ENCODE measurements around the gene CMTM4.
"Not testable (repeated sequence)": the region's sequence is repeated elsewhere in the genome, so short reads cannot be mapped to it uniquely, and the experiment has no call there.

The CMTM4 gene

DNA sequence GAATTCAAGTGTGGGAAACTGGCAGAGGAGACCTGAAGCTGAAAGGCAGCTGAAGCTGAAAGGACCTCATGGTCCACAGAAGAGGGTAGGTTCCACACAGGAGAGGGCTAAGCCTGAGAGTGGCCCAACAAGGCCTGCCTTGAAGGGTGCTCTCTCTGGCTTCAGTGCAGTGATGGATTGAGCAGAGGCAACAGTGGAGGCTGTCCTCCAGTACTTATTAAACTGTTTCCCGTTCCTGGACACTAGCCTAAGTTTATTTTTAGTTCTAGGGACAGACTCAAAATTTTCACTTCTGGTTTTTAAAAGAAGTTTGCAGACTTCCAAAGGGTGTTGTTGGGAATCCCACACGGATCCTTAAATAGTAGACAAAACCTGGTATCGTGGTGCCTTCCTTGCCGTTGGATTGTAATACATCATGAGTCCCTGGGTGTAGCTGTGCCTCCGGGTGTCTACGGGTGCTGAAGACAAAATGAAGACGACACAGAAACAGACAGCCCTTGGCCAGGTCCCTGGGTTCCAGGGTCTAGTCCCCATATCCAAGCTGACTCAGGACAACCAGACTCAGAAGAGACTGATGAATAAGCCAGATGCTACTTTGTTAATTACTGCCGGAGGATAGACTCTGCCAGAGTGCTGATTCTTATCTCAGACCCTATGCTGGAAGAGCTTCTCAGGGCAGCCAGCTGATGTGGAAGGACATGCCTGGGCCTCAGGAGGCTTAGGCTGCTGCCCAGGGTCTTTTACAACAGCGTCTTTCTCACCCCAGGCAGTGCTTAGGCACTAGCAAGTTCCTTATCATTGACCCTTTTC is 7.1 kb upstream of the CMTM4 start:
- no peak for DNase-seq

DNA sequence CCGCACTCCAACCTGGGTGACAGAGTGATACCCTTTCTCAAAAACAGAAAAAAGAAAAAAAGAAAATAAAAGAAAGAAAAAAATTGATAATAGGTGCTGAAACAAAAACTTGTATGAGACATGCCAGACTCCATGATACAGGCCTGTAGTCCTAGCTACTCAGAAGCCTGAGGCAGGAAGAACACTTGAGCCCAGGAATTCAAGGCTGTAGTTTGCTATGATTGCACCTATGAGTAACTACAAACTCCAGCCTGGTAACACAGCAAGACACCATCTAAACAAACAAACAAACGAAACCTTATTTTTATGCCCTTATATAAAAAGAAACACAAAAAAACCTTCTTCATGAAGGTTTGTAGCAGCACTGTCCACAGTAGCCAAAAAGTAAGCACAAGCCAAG is 5.0 kb upstream of the CMTM4 start:
- no peak for DNase-seq

DNA sequence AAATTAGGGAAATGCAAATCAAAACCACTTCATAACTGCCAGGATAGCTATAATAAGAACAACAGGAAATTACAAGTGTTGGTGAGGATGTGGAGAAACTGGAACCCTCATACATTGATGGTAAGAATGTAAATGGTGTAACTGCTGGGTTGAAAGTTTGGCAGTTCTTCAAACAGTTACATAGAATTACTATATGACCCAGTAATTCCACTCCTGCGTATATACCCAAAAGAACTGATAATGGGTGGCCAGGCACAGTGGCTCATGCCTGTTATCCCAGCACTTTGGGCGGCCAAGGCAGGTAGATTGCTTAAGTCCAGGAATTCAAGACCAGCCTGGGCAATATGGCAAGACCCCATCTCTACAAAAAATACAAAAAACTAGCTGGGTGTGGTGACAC is 4.5 kb upstream of the CMTM4 start:
- peak; percentile 65 for DNase-seq

DNA sequence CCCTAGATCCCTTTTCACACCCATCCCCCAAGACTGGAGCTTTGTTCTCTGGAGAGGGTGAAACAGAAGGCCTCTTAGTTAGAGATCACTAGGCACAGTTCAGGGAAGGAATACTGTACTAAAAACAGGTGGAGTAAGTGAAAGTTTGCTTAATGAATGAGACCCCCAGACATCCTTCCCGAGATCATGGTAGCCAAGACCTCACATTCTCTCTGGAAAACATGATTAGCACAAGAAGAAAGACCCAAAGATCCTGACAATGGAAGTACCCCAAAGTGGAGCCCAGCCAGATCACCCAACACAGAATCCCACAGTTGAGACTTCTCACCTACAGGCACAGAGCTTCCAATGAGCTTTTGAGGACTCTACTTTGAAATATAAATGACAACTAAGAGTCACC is 3.4 kb upstream of the CMTM4 start:
- no peak for DNase-seq

DNA sequence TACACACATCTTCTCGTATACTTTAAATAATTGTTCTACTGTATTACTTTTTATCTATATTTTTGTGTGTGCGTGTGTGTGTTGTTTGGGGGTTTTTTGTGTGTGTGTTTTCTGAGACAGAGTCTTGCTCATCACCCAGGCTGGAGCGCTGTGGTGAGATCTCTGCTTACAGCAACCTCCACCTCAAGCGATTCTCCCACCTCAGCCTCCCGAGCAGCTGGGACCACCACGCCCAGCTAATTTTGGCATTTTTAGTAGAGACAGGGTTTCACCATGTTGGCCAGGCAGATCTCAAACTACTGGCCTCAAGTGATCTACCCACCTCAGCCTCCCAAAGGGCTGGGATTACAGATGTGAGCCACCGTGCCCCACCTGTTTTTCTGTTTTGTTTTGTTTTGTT is 1.5 kb upstream of the CMTM4 start:
- DNase-seq, result no peak

DNA sequence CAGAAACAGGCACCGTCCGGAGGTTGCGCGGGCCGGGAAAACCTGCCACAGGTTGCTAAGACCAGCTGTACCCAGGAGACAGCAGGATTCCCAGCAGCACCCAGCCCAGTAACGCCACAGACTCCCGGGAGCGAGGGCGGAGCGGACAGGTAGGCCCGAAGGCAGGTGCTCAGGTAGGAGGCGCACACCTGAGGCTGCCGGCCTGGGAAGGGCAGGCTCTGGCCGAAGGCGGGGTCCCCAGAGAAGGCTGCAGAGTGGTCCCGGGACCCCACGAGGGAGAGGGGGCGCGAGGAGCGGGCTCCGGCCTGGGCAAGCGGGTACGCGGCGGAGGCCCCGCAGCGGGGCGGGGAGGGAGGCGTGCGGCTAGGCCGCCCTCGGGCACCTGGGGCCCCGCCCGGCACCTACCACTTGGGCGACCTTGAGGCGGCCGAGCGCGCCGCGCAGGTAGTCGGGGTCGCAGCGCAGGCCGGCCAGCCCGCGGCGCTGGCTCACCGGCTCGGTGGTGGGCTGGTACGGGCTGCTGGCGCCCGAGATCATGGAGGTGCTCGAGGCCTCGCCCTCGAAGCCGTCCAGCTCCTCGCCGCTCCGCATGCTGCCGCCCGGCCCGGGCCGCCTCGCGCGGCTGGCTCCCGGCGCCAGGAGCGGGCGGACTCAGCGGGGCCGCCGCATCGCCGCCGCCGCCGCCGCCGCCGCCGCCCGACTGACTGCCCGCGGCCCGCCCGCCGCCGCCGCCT is 441 bp downstream of the CMTM4 start:
- DNase-seq, result no peak

DNA sequence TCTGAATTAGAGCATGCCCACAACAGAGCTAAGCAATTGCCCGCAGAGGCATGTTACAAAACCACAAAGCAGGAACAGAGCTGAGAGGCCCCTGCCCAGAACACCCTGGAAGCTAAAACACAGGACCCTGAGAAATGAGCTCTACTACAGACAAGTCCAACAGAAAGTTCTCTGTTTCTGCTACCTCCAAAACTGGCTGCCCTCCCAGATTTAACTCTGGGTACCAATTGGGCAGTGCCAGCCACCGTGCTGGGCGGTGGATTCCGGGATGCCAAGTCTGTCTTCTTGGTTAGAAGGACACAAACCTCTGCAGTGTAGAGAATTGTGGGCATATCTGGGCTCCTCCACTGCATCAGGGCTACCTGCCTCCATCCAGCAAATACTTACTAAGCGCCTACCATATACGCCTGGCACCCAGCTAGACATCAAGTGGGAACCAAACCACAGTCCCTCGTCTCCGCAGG is 1.0 kb downstream of the CMTM4 start:
- peak; percentile 19 for DNase-seq

DNA sequence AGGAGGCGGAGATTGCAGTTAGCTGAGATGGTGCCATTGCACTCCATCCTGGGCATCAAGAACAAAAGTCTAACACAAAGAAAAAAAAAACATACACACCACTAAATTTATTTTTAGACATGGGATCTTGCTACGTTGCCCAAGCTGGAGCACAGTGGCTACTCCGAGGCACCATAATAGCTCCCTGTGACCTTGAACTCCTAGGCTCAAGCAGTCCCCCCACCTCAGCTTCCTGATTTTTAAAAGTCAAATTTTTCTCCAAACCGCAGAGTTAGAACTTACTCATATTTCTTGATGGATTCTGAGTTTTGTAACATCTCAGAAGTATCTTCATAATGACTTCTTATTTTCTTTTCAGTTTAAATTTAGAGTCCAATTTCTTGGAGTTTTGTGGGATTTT is 3.4 kb downstream of the CMTM4 start:
- DNase-seq, result no peak

DNA sequence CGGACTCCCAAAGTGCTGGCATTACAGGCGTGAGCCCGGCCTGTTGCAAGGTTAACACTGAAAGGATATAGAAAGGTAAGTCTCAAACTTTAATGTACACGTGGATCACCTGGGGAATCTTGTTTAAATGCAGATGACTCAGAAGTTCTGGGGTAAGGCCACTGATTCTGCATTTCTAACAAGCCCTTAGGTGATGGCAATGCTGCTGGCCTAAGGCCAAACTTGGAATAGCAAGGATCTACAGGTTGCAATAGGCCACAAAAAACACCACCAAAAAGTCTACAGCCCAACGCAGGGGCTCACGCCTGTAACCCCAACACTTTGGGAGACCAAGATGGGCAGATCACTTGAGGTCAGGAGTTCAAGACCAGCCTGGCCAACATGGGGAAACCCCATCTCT is 4.2 kb downstream of the CMTM4 start:
- DNase-seq, result no peak

DNA sequence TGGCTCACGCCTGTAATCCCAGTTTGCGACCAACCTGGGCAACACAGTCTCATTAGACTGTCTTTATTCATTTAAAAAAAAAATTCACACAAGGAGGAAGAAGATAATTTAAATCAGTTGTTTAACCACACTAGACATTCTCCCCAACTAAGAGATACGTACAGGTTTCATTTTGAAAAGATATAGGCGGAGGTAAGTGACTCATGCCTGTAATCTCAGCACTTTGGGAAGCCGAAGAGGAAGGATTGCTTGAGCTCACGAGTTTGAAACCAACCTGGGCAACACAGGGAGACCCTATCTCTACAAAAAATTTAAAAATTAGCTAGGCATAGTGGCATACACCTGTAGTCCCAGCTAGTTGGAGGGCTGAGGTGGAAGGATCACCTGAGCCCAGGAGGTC is 5.3 kb downstream of the CMTM4 start:
- DNase-seq, result no peak

DNA sequence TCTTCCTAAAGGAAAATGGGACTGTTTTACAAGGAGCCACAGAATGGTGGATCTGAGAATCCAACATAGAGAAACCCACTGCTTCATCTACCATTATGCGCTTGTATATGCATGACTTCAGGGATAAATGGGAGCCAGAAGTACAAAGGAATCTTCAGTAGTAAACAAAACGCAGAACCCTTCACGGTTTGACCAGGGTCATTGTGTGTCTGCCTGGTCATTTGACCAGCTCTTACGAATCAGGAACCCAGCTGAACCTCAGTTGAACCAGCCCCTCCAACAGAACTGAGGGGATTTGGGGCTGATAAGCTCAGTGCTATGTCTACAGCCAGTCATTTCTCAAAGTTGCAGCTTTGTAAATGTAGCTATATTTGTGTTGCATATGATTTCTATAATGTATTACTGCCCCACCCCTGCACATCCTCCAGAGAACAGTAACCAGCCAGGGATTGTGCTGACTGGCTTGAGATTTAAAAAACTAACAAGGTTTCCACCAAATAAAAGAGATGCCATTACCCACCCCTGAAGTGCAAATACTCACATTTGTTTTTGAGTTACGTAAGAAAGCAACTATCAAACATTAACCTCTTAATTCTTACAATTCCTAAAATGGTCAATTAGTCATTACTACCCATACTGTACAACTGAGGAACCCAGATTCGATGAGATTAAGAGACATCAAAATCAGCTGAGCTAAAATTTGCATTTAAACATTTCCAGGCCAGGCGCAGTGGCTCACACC is 6.3 kb downstream of the CMTM4 start:
- no peak for DNase-seq

DNA sequence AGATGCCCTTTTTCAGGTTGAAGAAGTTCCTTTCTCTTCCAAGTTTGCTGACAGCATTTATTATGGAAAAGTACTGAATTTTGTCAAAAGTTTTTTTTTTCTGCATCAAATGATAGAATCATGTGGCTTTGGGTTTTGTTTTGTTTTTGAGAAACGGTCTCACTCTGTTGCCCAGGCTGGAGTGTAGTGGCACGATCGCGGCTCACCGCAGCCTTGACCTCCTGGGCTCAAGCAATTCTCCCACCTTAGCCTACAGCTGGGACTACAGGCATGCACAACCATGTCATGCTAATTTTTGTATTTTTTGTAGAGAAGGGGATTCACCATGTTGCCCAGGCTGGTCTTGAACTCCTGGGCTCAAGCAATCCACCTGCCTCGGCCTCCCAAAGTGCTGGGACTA is 7.3 kb downstream of the CMTM4 start:
- no peak for DNase-seq

DNA sequence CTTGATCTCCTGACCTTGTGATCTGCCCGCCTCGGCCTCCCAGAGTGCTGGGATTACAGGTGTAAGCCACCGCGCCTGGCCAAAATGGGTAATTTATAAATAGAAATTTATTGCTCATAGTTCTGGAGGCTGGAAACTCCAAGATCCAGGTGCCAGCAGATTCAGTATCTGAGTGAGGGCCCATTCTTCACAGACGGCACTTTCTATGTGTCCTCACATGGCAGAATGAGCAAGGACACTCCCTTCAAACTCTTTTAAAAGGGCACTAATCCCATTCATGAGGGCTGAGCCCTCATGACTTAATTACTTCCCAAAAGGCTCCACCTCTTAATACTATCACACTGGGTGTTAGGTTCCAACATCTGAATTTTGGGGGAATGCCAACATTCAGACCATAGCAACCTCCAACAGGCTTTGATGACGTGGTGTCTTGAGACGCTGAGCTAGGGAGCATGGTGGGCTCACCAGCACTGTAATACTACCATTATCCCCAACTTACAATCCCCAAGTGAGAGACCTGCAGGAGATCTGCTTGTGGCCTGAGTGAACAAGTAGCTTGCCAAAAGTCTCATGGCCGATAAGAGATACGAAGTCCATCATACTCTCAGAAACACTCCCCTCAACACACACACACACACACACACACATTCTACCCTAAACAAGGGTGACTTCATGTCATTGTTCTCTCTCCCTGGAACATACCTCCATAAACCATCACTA is 8.5 kb downstream of the CMTM4 start:
- DNase-seq, result no peak

DNA sequence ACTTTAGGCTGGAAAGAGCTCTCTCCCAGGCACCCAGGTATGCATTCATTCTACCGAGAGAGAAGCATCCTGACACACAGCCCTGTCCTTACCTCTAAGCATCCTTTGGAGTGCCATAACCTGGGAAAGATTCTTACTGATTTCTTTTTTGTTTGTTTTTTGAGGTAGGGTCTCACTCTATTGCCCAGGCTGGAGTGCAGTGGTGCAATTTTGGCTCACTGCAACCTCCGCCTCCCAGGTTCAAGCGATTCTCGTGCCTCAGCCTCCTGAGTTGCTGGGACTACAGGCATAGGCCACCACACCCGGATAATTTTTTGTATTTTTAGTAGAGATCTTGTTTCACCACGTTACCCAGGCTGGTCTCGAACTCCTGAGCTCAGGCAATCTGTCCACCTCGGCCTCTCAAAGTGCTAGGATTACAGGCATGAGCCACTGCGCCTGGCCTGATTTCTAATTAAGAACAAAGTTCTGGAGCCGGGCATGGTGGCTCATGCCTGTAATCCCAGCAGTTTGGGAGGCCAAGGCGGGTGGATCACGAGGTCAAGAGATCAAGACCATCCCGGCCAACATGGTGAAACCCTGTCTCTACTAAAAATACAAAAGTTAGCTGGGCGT is 10.9 kb downstream of the CMTM4 start:
- DNase-seq, result not testable (repeated sequence)

DNA sequence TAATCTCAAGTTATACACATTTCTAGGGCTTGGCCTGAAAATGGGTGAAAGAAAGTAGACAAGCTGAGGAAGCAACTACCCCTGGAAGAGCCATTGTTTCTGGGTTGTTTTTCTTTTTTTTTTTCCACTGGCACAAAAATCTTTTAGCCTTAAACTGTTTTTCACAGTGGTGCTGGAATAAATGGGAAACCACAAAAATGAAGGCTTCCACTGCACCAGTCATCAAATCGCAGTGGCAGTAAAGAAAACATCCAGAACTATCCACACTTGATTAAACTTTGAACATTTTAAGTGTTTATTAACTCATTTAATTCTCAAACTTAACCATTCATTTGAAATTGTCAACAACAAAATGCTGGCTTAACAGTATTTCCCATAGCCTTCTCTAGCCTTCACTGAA is 14.3 kb downstream of the CMTM4 start:
- DNase-seq, result no peak

DNA sequence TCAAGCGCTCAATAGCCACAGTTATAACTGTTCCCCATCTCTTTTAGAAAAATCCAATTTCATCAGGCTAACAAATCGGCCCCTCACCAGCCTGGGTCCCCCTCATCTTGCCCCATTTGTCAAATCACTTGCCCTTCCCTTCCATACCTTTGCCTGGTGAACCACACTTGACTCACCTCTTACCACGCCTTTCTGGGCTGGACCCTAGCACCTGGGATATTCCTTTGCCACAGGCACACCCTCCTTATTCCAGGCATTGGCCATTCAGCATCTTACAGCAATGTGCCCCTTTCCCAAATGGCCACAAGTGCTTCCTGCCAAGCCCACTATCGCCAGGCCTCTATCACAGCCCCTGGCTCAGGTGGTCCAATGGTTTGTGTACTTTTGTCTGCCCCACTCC is 14.9 kb downstream of the CMTM4 start:
- no peak for DNase-seq

DNA sequence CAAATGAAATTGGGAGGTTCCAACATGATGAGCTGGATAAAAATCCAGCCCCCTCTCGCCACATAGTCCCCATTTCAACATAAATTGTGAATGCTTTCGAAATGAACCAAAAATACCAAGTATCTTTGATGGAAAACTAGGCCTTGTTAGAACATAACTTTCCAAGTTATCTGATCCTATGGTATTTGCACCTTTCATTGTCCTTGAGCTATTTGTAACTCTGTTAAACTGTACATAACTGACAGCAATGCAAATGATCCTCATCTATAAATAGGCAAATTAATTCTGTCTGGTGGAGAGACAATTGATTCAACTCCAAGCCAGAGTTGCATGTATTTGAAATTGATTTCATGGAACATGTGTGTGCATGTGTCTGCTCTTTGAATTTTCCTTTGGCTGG is 18.2 kb downstream of the CMTM4 start:
- no peak for DNase-seq

DNA sequence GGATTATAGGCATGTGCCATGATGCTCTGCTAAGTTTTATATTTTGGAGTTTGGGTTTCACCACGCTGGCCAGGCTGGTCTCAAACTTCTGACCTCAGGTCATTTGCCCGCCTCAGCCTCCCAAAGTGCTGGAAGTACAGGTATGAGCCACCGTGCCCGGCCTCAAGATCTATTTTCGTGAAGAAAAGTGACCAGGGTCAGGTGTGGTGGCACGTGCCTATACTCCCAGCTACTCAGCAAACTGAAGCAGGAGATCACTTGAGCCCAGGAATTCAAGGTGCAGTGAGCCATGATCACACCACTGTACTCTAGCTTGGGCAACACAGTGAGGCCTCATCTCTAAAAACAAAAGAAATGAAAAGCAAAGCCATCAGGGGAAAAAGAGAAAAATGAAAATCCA is 18.7 kb downstream of the CMTM4 start:
- DNase-seq, result no peak

DNA sequence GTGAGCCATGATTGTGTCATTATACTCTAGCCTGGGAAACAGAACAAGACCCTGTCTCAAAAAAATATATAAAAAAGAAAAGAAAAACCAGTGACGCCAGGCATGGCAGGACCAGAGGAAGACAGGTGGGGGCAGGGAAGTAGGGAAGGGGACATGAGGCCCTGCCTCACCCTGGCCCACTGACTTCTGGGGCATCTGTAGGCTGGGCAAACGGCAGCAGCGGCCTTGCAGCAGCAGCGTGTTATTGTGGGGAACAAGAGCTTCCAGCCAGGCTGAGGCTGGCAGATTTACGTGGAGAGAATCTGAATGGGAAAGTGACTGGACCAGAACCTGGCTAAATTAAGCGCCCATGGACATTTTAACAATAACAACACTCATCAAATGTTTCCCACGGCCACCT is 19.4 kb downstream of the CMTM4 start:
- DNase-seq, result no peak

DNA sequence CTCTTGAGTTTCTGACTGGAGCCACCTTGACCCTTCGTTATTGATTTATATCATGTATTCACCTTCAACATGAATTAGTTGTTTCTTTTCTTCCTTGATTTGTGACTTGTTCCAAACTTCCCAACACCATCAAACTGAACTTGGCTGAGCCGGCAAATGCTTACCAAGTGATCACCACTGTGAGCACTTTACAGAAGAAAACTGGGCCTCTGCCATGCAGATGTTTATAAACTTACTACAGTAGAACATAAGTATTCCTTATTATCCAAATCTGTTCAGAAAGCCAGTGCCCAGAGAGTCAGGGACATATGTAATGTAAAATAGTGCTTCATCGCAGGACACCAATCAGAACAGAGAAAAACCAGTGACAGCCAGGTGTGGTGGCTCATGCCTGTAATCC is 19.9 kb downstream of the CMTM4 start:
- no peak for DNase-seq

DNA sequence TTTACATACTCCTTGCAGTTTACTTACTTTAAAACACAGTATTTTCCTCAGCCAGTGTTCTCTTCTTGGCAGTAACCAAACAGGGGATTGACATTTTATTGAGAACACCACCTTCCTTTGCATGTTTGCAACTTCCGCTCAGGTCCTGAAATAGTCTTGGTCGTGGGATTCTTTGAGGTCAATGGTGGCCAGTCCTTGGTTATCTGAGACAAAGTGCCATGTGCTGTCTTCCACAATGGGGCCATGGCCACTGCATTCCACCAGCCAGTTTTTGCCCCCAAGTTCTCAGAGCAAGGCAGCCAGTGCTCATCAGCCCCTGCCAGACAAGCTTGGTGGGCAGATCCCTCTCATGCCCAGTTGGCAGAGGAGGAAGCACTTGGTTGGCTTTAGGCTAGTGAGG is 22.9 kb downstream of the CMTM4 start:
- DNase-seq, result no peak

DNA sequence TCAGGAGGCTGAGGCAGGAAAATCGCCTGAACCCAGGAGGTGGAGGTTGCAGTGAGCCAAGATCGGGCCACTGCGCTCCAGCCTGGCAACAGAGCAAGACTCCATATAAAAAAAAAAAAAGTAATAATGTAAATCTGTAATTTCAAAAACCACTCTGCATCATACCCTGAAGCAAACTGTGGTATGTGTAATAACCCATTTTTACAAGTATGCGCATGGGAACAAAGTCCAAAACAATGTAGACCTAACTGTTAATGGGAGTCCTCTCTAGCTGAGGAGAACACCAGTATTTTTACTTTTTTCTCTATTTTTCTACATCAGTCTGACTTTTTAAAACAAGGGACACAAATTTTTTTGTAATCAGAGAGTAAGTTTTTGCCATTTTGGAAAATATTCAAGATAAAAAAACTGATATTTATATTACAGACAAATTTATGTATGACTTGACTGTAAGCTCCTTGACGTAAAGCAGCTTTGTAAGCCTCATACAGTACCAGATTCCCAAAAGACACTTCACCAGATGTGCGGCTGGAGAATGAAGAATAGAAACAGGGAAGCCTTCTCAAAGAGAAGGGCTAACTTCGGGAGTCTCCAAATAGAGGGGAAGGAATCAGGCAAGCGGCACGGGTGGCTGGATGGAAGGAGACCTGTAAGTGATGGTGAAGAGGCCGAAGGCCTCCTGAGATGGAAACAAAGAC is 25.7 kb downstream of the CMTM4 start:
- no peak for DNase-seq
